Tongue (tissue), 2 donors: Measurements from ENCODE around the gene SPNS2. TPM values are rescaled to one million over a fixed set of nuclear protein-coding genes. Genes with fewer than 3 reads are reported as not detected.

Experiments used
- DNase-seq: peaks from one replicate; pipeline ENCODE4 v3.0.0-alpha.2; 2015
- total RNA-seq: library from RNA; depleted of rRNA; stranded (reverse); fragments of >200 nt; gene quantifications from one replicate; pipeline ENCODE4 v1.2.3, GENCODE V29; 2014

The SPNS2 gene
- total RNA-seq, 1 donor from 2014 or later: 19.9 TPM

GRCh38 chr17:4520060-4520893, 21.6 kb downstream of the SPNS2 start:
- DNase-seq: peak; percentile 43

GRCh38 chr17:4520894-4521600, 22.4 kb downstream of the SPNS2 start:
- no peak for DNase-seq

- no peak for DNase-seq
These were observed 24.0 kb downstream of the SPNS2 start for GRCh38 chr17:4522661-4523060.

- no peak for DNase-seq
These were observed 25.3 kb downstream of the SPNS2 start for GRCh38 chr17:4523946-4524345.

GRCh38 chr17:4525691-4526397, 27.2 kb downstream of the SPNS2 start:
- no peak for DNase-seq

GRCh38 chr17:4527134-4527533, 28.5 kb downstream of the SPNS2 start:
- DNase-seq: peak; percentile 35

GRCh38 chr17:4527566-4528125, 29.0 kb downstream of the SPNS2 start:
- DNase-seq: no peak

GRCh38 chr17:4529533-4530152, 31.0 kb downstream of the SPNS2 start:
- DNase-seq: no peak

GRCh38 chr17:4530799-4531730, 32.4 kb downstream of the SPNS2 start:
- DNase-seq: no peak

GRCh38 chr17:4531988-4532736, 33.5 kb downstream of the SPNS2 start:
- DNase-seq: no peak

GRCh38 chr17:4532860-4533522, 34.3 kb downstream of the SPNS2 start:
- no peak for DNase-seq

GRCh38 chr17:4533523-4534504, 35.1 kb downstream of the SPNS2 start:
- DNase-seq: no peak

GRCh38 chr17:4534515-4534914, 35.8 kb downstream of the SPNS2 start:
- no peak for DNase-seq

- DNase-seq: no peak
These were observed 36.4 kb downstream of the SPNS2 start for GRCh38 chr17:4534928-4535666.

GRCh38 chr17:4535667-4536258, 37.1 kb downstream of the SPNS2 start:
- DNase-seq: no peak

- no peak for DNase-seq
These were observed 37.6 kb downstream of the SPNS2 start for GRCh38 chr17:4536259-4536741.
